AG04450 (cell line): ENCODE data around the gene TEAD2. TPM values are rescaled to one million over a fixed set of nuclear protein-coding genes. Genes with fewer than 3 reads are reported as not detected.
A peak's percentile ranks its signal among the peaks of the same experiment; 100 is the strongest.
"Not testable (repeated sequence)": the region's sequence is repeated elsewhere in the genome, so short reads cannot be mapped to it uniquely, and the experiment has no call there.

Source experiments
- CTCF ChIA-PET: fragments of 300-600, 350-600 bp; formaldehyde crosslinking; extraction: SDS; loops from one replicate; lab custom pipeline; 2022; ENCODE audit warnings: antibody characterized with exemption, inconsistent platforms; lab: Charles Lee
- POLR2A ChIA-PET: fragments of 350-600 bp; formaldehyde crosslinking; extraction: SDS; loops from one replicate; lab custom pipeline; 2021; ENCODE audit warnings: antibody characterized with exemption, inconsistent platforms; lab: Yijun Ruan, JAX
- DNase-seq: peaks from one replicate; pipeline ENCODE4 v3.0.0-alpha.2; 2011; ENCODE audit warnings: low read depth, low spot score
- H3K27ac ChIP-seq: one replicate; pipeline ENCODE4 v1.5.1; 2012; ENCODE audit warnings: low read depth, low read length, control low read depth
- H3K27me3 ChIP-seq: one replicate; pipeline ENCODE4 v1.6.0; 2012; ENCODE audit warnings: low read length; ENCODE audit not compliant: control insufficient read depth, insufficient read depth
- H3K4me3 ChIP-seq: 2 replicates; pipeline ENCODE4 v1.5.1; 2011; ENCODE audit warnings: mild to moderate bottlenecking, low read depth, low read length, control low read depth
- H3K9me3 ChIP-seq: 2 replicates; pipeline ENCODE4 v1.5.1; 2012; ENCODE audit warnings: low read length; ENCODE audit not compliant: control insufficient read depth, insufficient read depth
- CTCF ChIP-seq: IDR thresholded peaks from 2 replicates; pipeline ENCODE4 v1.5.1; 2011; ENCODE audit warnings: low read depth, low read length, control low read depth, inconsistent platforms
- polyA plus RNA-seq: library from polyadenylated mRNA; depleted of rRNA; stranded (reverse); fragments of >200 nt; gene quantifications from 2 replicates; pipeline ENCODE4 v1.2.3, GENCODE V29; 2011

Gene TEAD2
- polyA plus RNA-seq, 1 experiment, result 32.8 TPM

- Histone ChIP-seq H3K27me3 (no peaks in the 10 kb centered on the region), H3K4me3 (no peak overlapping the region), H3K27ac (no peak overlapping the region), H3K9me3 (peaks cover 7% of the 10 kb centered on the region)
- ChIA-PET CTCF (interaction anchor here (0.6 to 1.8 kb wide), 11 partner anchors 10 to 103 kb away, joined by 3 to 8 read pairs (median 3); no protein-coding TSS in a partner anchor), POLR2A (interaction anchor here (0.6 kb wide), 1 partner anchor 116 kb away, joined by 3 read pairs; no protein-coding TSS in a partner anchor)
- peak; percentile 68 for TF ChIP-seq CTCF
- DNase-seq, result no peak
These were observed 34.2 kb downstream of the TEAD2 start for GRCh38 chr19:49327878-49328544.

- no peaks in the 10 kb centered on the region for H3K27me3 ChIP-seq
- peaks cover 9% of the 10 kb centered on the region for H3K9me3 ChIP-seq
- no peak for TF ChIP-seq CTCF
- CTCF ChIA-PET, result no interaction called here
- no peak for DNase-seq
- POLR2A ChIA-PET, result no interaction called here
- no peak overlapping the region for H3K4me3 ChIP-seq
- H3K27ac ChIP-seq, result no peak overlapping the region
These were observed 36.0 kb downstream of the TEAD2 start for GRCh38 chr19:49326165-49326704.

GRCh38 chr19:49325756-49326155, 36.5 kb downstream of the TEAD2 start:
- CTCF ChIA-PET, H3K9me3 ChIP-seq, H3K27me3 ChIP-seq, H3K27ac ChIP-seq, POLR2A ChIA-PET, H3K4me3 ChIP-seq, DNase-seq: not testable (repeated sequence)

GRCh38 chr19:49324801-49325576, 37.2 kb downstream of the TEAD2 start, which contains the start of gene SLC6A16:
Gene SLC6A16 (minus strand): TSS chr19:49325191. CDS start chr19:49311347, 13,844 bp downstream.
- Histone ChIP-seq H3K27me3 (no peaks in the 10 kb centered on the region), H3K27ac (no peak within 1 kb of the TSS), H3K4me3 (no peak within 1 kb of the TSS), H3K9me3 (peaks cover 9% of the 10 kb centered on the region)
- no peak for DNase-seq
- ChIA-PET POLR2A (no interaction called here), CTCF (interaction anchor here (1.3 kb wide), 1 partner anchor 24 kb away, joined by 5 read pairs; no protein-coding TSS in a partner anchor)
- TF ChIP-seq CTCF, result no peak

GRCh38 chr19:49318296-49318695, 43.9 kb downstream of the TEAD2 start:
- Histone ChIP-seq H3K9me3 (peaks cover 5% of the 10 kb centered on the region; the same call in 1 of the 2 replicates), H3K4me3 (no peak overlapping the region), H3K27ac (no peak overlapping the region), H3K27me3 (no peaks in the 10 kb centered on the region)
- CTCF ChIA-PET, result interaction anchor here (1.4 kb wide), 2 partner anchors 10 to 17 kb away, joined by 5 to 8 read pairs; no protein-coding TSS in a partner anchor
- POLR2A ChIA-PET, result interaction anchor here (0.7 kb wide), 1 partner anchor 56 kb away, joined by 5 read pairs; no protein-coding TSS in a partner anchor
- no peak for DNase-seq
- TF ChIP-seq CTCF, result no peak
